HG03139 (cell line): ENCODE measurements around the gene TMEM117.
A peak's percentile ranks its signal among the peaks of the same experiment; 100 is the strongest.

Source experiments
- ATAC-seq: cut with Tn5 transposase; IDR thresholded peaks from one replicate; pipeline ENCODE4 v1.9.1; 2021; ENCODE audit not compliant: unreplicated experiment

The TMEM117 gene

GRCh38 chr12:44260581-44260980, 424.7 kb downstream of the TMEM117 start:
- ATAC-seq = no peak

- ATAC-seq = no peak
Observed at GRCh38 chr12:44285321-44285960, 449.6 kb downstream of the TMEM117 start.

GRCh38 chr12:44286336-44286735, 450.5 kb downstream of the TMEM117 start:
- ATAC-seq = no peak

GRCh38 chr12:44286821-44287505, 451.1 kb downstream of the TMEM117 start:
- no peak for ATAC-seq

GRCh38 chr12:44287545-44287944, 451.7 kb downstream of the TMEM117 start:
- ATAC-seq = no peak

- peak; percentile 97 for ATAC-seq
Observed at GRCh38 chr12:44294649-44295048, 458.8 kb downstream of the TMEM117 start.

GRCh38 chr12:44295958-44296623, 460.2 kb downstream of the TMEM117 start:
- ATAC-seq = no peak

GRCh38 chr12:44296624-44297197, 460.8 kb downstream of the TMEM117 start:
- ATAC-seq = no peak

GRCh38 chr12:44299524-44299923, 463.6 kb downstream of the TMEM117 start:
- ATAC-seq = no peak

GRCh38 chr12:44307506-44308168, 471.8 kb downstream of the TMEM117 start:
- no peak for ATAC-seq

- no peak for ATAC-seq
Observed at GRCh38 chr12:44313188-44313587, 477.3 kb downstream of the TMEM117 start.

GRCh38 chr12:44314007-44314500, 478.2 kb downstream of the TMEM117 start:
- ATAC-seq = no peak

- peak; percentile 54 for ATAC-seq
Observed at GRCh38 chr12:44317651-44318126, 481.8 kb downstream of the TMEM117 start.

GRCh38 chr12:44331269-44331668, 495.4 kb downstream of the TMEM117 start:
- ATAC-seq = no peak

- no peak for ATAC-seq
Observed at GRCh38 chr12:44334347-44334746, 498.5 kb downstream of the TMEM117 start.

GRCh38 chr12:44335030-44335429, 499.1 kb downstream of the TMEM117 start:
- ATAC-seq = no peak

- ATAC-seq = no peak
Observed at GRCh38 chr12:44336577-44336976, 500.7 kb downstream of the TMEM117 start.

- ATAC-seq = no peak
Observed at GRCh38 chr12:44342371-44342770, 506.5 kb downstream of the TMEM117 start.

- ATAC-seq = no peak
Observed at GRCh38 chr12:44347145-44347544, 511.3 kb downstream of the TMEM117 start.

GRCh38 chr12:44357494-44357893, 521.6 kb downstream of the TMEM117 start:
- no peak for ATAC-seq

GRCh38 chr12:44358636-44359035, 522.8 kb downstream of the TMEM117 start:
- no peak for ATAC-seq
